HepG2 (cell line): ENCODE data around the gene HOXC4. TPM values are rescaled to one million over a fixed set of nuclear protein-coding genes. Genes with fewer than 3 reads are reported as not detected.

Source experiments
- ATAC-seq: fragments of 200-7000 bp; cut with Tn5 transposase; 3 replicates; pipeline ENCODE4 v1.9.1; 2020; ENCODE audit warnings: mild to moderate bottlenecking, moderate library complexity
- BruUV-seq: library from RNA; stranded (reverse); fragments of 400-500 nt; replicated peaks from 2 replicates; lab custom pipeline; 2021; lab: Mats Ljungman, UMichigan
- CTCF ChIA-PET: fragments of 300-600 bp; formaldehyde crosslinking; extraction: SDS; loops from one replicate; lab custom pipeline; 2021; ENCODE audit warnings: low total read pairs, inconsistent platforms, low intra/inter-chr PET ratio; lab: Yijun Ruan, JAX
- POLR2A ChIA-PET: fragments of 350-600 bp; sonication (Branson Sonifier 250); formaldehyde crosslinking; loops from one replicate; lab custom pipeline; 2020; ENCODE audit warnings: antibody characterized with exemption, inconsistent platforms; lab: Yijun Ruan, JAX
- DNase-seq: peaks from one replicate; pipeline ENCODE4 v3.0.0-alpha.2; 2015; ENCODE audit warnings: low spot score
- FAIRE-seq: peaks from 3 replicates; lab custom pipeline; 2011; peaks lifted over from hg19 to GRCh38; lab: Jason Lieb, UNC
- H2AFZ ChIP-seq: one replicate; pipeline ENCODE4 v1.6.1; 2011; ENCODE audit warnings: low read length, inconsistent platforms
- H3K27ac ChIP-seq: fragments of 300-600 bp; 3 replicates; pipeline ENCODE4 v1.8.0; 2011; ENCODE audit warnings: mixed run types, mild to moderate bottlenecking, mixed read lengths, low read length, inconsistent platforms; ENCODE audit not compliant: insufficient read depth; ENCODE audit errors: extremely low read length
- H3K27me3 ChIP-seq, 2 experiments: fragments of 200-600 bp in 1 of 2; 2 replicates in 1 of 2; 3 replicates in 1 of 2; pipeline versions ENCODE4 v1.6.0 to v1.8.0; 2011; ENCODE audit warnings: low read length in 2 of 2, mild to moderate bottlenecking in 2 of 2, moderate library complexity in 2 of 2, inconsistent platforms in 1 of 2; ENCODE audit not compliant: insufficient read depth in 2 of 2, control insufficient read depth in 1 of 2
- H3K36me3 ChIP-seq, 2 experiments: fragments of 200-600 bp in 1 of 2; replicated peaks in 1 of 2; 2 replicates in 1 of 2; 3 replicates in 1 of 2; pipeline versions ENCODE4 v1.5.1 to v1.8.0; 2011; ENCODE audit warnings: low read length in 2 of 2, inconsistent platforms in 1 of 2; ENCODE audit not compliant: insufficient read depth in 2 of 2, control insufficient read depth in 1 of 2
- H3K4me1 ChIP-seq: 2 replicates; pipeline ENCODE4 v1.5.1; 2012; ENCODE audit warnings: low read length, inconsistent platforms; ENCODE audit not compliant: insufficient read depth
- H3K4me2 ChIP-seq: 2 replicates; pipeline ENCODE4 v1.6.0; 2011; ENCODE audit warnings: low read depth, low read length, inconsistent platforms
- H3K4me3 ChIP-seq, 3 experiments: fragments of 200-600 bp in 1 of 3; sonication (generic), shearing (Covaris generic) in 1 of 3; replicated peaks in 1 of 3; 2 replicates each; pipeline ENCODE4 v1.5.1; 2011 to 2016; ENCODE audit warnings: low read length in 3 of 3, inconsistent platforms in 2 of 3, low read depth in 2 of 3, mild to moderate bottlenecking in 2 of 3, control low read depth in 1 of 3, mixed read lengths in 1 of 3; ENCODE audit not compliant: insufficient read depth in 1 of 3
- H3K79me2 ChIP-seq: one replicate; pipeline ENCODE4 v1.6.1; 2011; ENCODE audit warnings: low read length, inconsistent platforms; ENCODE audit not compliant: insufficient read depth
- H3K9ac ChIP-seq: 2 replicates; pipeline ENCODE4 v1.6.0; 2011; ENCODE audit warnings: mild to moderate bottlenecking, low read depth, low read length, inconsistent platforms; ENCODE audit not compliant: insufficient read depth
- H3K9me3 ChIP-seq: 2 replicates; pipeline ENCODE4 v1.5.1; 2012; ENCODE audit warnings: mild to moderate bottlenecking, low read length
- H4K20me1 ChIP-seq: 2 replicates; pipeline ENCODE4 v1.6.0; 2011; ENCODE audit warnings: inconsistent platforms, mild to moderate bottlenecking, low read length, moderate library complexity; ENCODE audit not compliant: insufficient read depth
- CENPT ChIP-seq: sonication (generic); formaldehyde crosslinking; IDR thresholded peaks from 2 replicates; pipeline ENCODE4 v1.8.0; 2022; ENCODE audit warnings: low read depth, mild to moderate bottlenecking, moderate library complexity, missing genetic modification reagents
- CTCF ChIP-seq: sonication (generic); formaldehyde crosslinking; IDR thresholded peaks from 2 replicates; pipeline ENCODE4 v1.5.0; 2020; ENCODE audit warnings: mild to moderate bottlenecking, missing genetic modification reagents, moderate library complexity
- HNF4G ChIP-seq, 2 experiments: sonication (generic) in 1 of 2; formaldehyde crosslinking in 1 of 2; IDR thresholded peaks; 2 replicates each; pipeline versions ENCODE4 v1.4.0 to v1.6.1; 2011 to 2020; ENCODE audit warnings: borderline replicate concordance in 2 of 2, low read depth in 2 of 2, mild to moderate bottlenecking in 2 of 2, low read length in 1 of 2, missing genetic modification reagents in 1 of 2, moderate library complexity in 1 of 2
- THAP11 ChIP-seq: IDR thresholded peaks from 2 replicates; pipeline ENCODE4 v1.6.1; 2016; ENCODE audit warnings: missing biosample characterization, missing genetic modification reagents
- WGBS: methylation state at CpG from one replicate; pipeline ENCODE4 v1.1.6; 2017; ENCODE audit warnings: low lambda C conversion rate; 5-methylcytosine and 5-hydroxymethylcytosine counted together
- in situ Hi-C: cut with HindIII; loops from 2 replicates; pipeline ENCODE4 v1.10.0; 2017; ENCODE audit warnings: low pct_unique_long_range_greater_than_20kb; ENCODE audit not compliant: extremely low pct_ligation_motif_present
- intact Hi-C: fragments of 100-400 bp; cut with micrococcal nuclease; formaldehyde crosslinking; loops from one replicate; pipeline ENCODE4 v1.10.0; 2022; ENCODE audit not compliant: unreplicated experiment
- polyA plus RNA-seq, 8 experiments: library from polyadenylated mRNA; depleted of rRNA in 3 of 8; stranded (reverse) in 7 of 8; unstranded in 1 of 8; fragments of >200 nt; fragmentation: Illumina TruSeq in 4 of 8; extraction: Trizol in 4 of 8; gene quantifications; 2 replicates each; pipeline versions ENCODE4 v1.2.1 to v1.2.3, GENCODE V29; 2011 to 2016; ENCODE audit warnings: low read depth in 4 of 8, missing spikeins in 1 of 8, mixed read lengths in 1 of 8; ENCODE audit not compliant: insufficient read depth in 1 of 8
- total RNA-seq, 5 experiments: library from RNA; depleted of rRNA; stranded (reverse); fragments of >200 nt; fragmentation: Illumina TruSeq; extraction: Trizol; gene quantifications; 2 replicates each; pipeline ENCODE4 v1.2.3, GENCODE V29; 2016; ENCODE audit warnings: low read depth in 1 of 5
- TF ChIP-seq, protein P1 (sequence below): IDR thresholded peaks from 2 replicates; pipeline ENCODE4 v1.6.1; 2012; ENCODE audit warnings: low read depth, low read length, improper control_type of control experiment
- TF ChIP-seq, protein P2 (sequence below): sonication (generic); formaldehyde crosslinking; IDR thresholded peaks from 2 replicates; pipeline ENCODE4 v1.5.1; 2020; ENCODE audit warnings: missing genetic modification reagents, mild to moderate bottlenecking, borderline replicate concordance

HOXC4 gene
- total and polyA plus RNA-seq, 2 of the 13 experiments (the other 11 are each of a cell fraction or from before 2014, with no cell fraction given) = not detected

- Histone ChIP-seq H4K20me1 (no peaks in the 10 kb centered on the region), H3K4me1 (peaks cover 7% of the 10 kb centered on the region; the same call in 1 of the 2 replicates), H3K9me3 (no peaks in the 10 kb centered on the region), H3K79me2 (no peaks in the 10 kb centered on the region), H3K27me3 (peaks cover 4 to 86% of the 10 kb centered on the region in 2 experiments; a peak in 4 of 5 replicates), H2AFZ (no peak overlapping the region), H3K9ac (no peak overlapping the region), H3K4me3 (no peak overlapping the region), H3K4me2 (no peak overlapping the region), H3K27ac (no peak overlapping the region), H3K36me3 (no peaks in the 10 kb centered on the region)
- no TSS peak for BruUV-seq
- ATAC-seq (no peak), DNase-seq (no peak), FAIRE-seq (no peak)
- TF ChIP-seq, protein P1, sequence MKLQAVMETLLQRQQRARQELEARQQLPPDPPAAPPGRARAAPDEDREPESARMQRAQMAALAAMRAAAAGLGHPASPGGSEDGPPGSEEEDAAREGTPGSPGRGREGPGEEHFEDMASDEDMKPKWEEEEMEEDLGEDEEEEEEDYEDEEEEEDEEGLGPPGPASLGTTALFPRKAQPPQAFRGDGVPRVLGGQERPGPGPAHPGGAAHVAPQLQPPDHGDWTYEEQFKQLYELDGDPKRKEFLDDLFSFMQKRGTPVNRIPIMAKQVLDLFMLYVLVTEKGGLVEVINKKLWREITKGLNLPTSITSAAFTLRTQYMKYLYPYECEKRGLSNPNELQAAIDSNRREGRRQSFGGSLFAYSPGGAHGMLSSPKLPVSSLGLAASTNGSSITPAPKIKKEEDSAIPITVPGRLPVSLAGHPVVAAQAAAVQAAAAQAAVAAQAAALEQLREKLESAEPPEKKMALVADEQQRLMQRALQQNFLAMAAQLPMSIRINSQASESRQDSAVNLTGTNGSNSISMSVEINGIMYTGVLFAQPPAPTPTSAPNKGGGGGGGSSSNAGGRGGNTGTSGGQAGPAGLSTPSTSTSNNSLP = no peak
- no peak for TF ChIP-seq CENPT (CRISPR knock-in tag)
- no peak for TF ChIP-seq HNF4G (IDR thresholded peaks at IDR 0.05; ENCODE audit: borderline replicate concordance, low read depth, low read length)
- no peak for TF ChIP-seq HNF4G (CRISPR knock-in tag; IDR thresholded peaks at IDR 0.05; ENCODE audit: borderline replicate concordance, low read depth)
- no peak for TF ChIP-seq THAP11 (CRISPR knock-in tag)
- TF ChIP-seq, protein P2, sequence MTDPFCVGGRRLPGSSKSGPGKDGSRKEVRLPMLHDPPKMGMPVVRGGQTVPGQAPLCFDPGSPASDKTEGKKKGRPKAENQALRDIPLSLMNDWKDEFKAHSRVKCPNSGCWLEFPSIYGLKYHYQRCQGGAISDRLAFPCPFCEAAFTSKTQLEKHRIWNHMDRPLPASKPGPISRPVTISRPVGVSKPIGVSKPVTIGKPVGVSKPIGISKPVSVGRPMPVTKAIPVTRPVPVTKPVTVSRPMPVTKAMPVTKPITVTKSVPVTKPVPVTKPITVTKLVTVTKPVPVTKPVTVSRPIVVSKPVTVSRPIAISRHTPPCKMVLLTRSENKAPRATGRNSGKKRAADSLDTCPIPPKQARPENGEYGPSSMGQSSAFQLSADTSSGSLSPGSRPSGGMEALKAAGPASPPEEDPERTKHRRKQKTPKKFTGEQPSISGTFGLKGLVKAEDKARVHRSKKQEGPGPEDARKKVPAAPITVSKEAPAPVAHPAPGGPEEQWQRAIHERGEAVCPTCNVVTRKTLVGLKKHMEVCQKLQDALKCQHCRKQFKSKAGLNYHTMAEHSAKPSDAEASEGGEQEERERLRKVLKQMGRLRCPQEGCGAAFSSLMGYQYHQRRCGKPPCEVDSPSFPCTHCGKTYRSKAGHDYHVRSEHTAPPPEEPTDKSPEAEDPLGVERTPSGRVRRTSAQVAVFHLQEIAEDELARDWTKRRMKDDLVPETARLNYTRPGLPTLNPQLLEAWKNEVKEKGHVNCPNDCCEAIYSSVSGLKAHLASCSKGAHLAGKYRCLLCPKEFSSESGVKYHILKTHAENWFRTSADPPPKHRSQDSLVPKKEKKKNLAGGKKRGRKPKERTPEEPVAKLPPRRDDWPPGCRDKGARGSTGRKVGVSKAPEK (CRISPR knock-in tag) = no peak
- TF ChIP-seq CTCF (CRISPR knock-in tag) = no peak
- 43% methylated on average over 7 of the region's 7 CpGs for WGBS
- ChIA-PET CTCF (no interaction called here), POLR2A (no interaction called here)
- in situ Hi-C loops = loop anchor here (5.0 kb wide), 2 partner anchors 102 to 162 kb away; no protein-coding TSS in a partner anchor
- intact Hi-C loops = loop anchor here (5.0 kb wide), 1 partner anchor 107 kb away; no protein-coding TSS in a partner anchor
These were observed 23.2 kb upstream of the HOXC4 start for GRCh38 chr12:54030442-54030801.
